ENCODE data around the gene SKAP2. TPM values are rescaled to one million over a fixed set of nuclear protein-coding genes. Genes with fewer than 3 reads are reported as not detected.
A peak's percentile ranks its signal among the peaks of the same experiment; 100 is the strongest.

Gene SKAP2
- total RNA-seq, 4 donors from 2014 or later: 13.2 to 18.2 (median 15.0) TPM

- no peak for TF ChIP-seq POLR2A (IDR thresholded peaks at IDR 0.05)
- TF ChIP-seq CTCF (IDR thresholded peaks at IDR 0.05): no peak
- intact Hi-C loops (cut with DNase I; ENCODE audit: low total_unique reads): loop anchor here (5.0 kb wide), 1 partner anchor 290 kb away; no protein-coding TSS in a partner anchor
- WGBS, 2 donors: 11 to 14% methylated on average over 5 of the region's 5 CpGs
- peak in 1 of 2 donors; percentile 72 for DNase-seq (ENCODE audit: low spot score in 2 of 2)
- H3K4me3 ChIP-seq (ENCODE audit: low read depth, poor library complexity, severe bottlenecking): no peak overlapping the region
Observed at GRCh38 chr7:26667514-26668133, 196.8 kb downstream of the SKAP2 start.

- intact Hi-C loops (cut with DNase I; ENCODE audit: low total_unique reads): loop anchor here (5.0 kb wide), 1 partner anchor 288 kb away; no protein-coding TSS in a partner anchor
- DNase-seq (ENCODE audit: low spot score in 2 of 2): peak in 1 of 2 donors; percentile 21
- 49 to 57% methylated on average over 5 of the region's 5 CpGs for WGBS, 2 donors
- TF ChIP-seq CTCF (IDR thresholded peaks at IDR 0.05) (no peak), POLR2A (IDR thresholded peaks at IDR 0.05) (no peak)
- H3K4me3 ChIP-seq (ENCODE audit: low read depth, poor library complexity, severe bottlenecking): no peak overlapping the region
Observed at GRCh38 chr7:26664735-26665416, 199.5 kb downstream of the SKAP2 start.

GRCh38 chr7:26664274-26664673 is 200.1 kb downstream of the SKAP2 start:
- intact Hi-C loops (cut with DNase I; ENCODE audit: low total_unique reads): no loop called here
- WGBS, 2 donors: 68 to 90% methylated on average over 1 of the region's 1 CpG
- H3K4me3 ChIP-seq (ENCODE audit: low read depth, poor library complexity, severe bottlenecking): no peak overlapping the region
- no peak for DNase-seq (ENCODE audit: low spot score in 2 of 2)
- TF ChIP-seq POLR2A (IDR thresholded peaks at IDR 0.05): no peak
- no peak for TF ChIP-seq CTCF (IDR thresholded peaks at IDR 0.05)

GRCh38 chr7:26663874-26664273 is 200.5 kb downstream of the SKAP2 start:
- WGBS, 2 donors: 58 to 71% methylated on average over 4 of the region's 4 CpGs
- no peak overlapping the region for H3K4me3 ChIP-seq (ENCODE audit: low read depth, poor library complexity, severe bottlenecking)
- DNase-seq (ENCODE audit: low spot score in 2 of 2): no peak
- intact Hi-C loops (cut with DNase I; ENCODE audit: low total_unique reads): no loop called here
- no peak for TF ChIP-seq POLR2A (IDR thresholded peaks at IDR 0.05)
- TF ChIP-seq CTCF (IDR thresholded peaks at IDR 0.05): no peak

GRCh38 chr7:26662646-26663045 is 201.7 kb downstream of the SKAP2 start:
- TF ChIP-seq CTCF (IDR thresholded peaks at IDR 0.05) (no peak), POLR2A (IDR thresholded peaks at IDR 0.05) (no peak)
- no peak overlapping the region for H3K4me3 ChIP-seq (ENCODE audit: low read depth, poor library complexity, severe bottlenecking)
- WGBS, 2 donors: 88 to 91% methylated on average over 6 of the region's 6 CpGs
- DNase-seq (ENCODE audit: low spot score in 2 of 2): no peak
- intact Hi-C loops (cut with DNase I; ENCODE audit: low total_unique reads): no loop called here

All from lower leg skin (tissue), 4 donors.